Heart right ventricle (tissue), 16 donors: ENCODE data around the gene RELT. TPM values are rescaled to one million over a fixed set of nuclear protein-coding genes. Genes with fewer than 3 reads are reported as not detected.

Experiments
- ATAC-seq, 8 donors: fragments of 200-7000 bp; cut with Tn5 transposase; one replicate each; pipeline ENCODE4 v1.9.1; 2020; ENCODE audit warnings: mild to moderate bottlenecking in 8 of 8, moderate library complexity in 8 of 8, moderate number of reproducible peaks in 1 of 8
- DNase-seq, 2 donors: peaks; one replicate each; pipeline ENCODE4 v3.0.0-alpha.2; 2020
- H3K27ac ChIP-seq, 10 donors: fragments of 200-600 bp; sonication (generic) in 2 of 10; one replicate each; pipeline versions ENCODE4 v1.5.0 to v1.8.0; 2020 to 2022; ENCODE audit warnings: mild to moderate bottlenecking in 3 of 10
- H3K27me3 ChIP-seq, 7 donors: fragments of 200-600 bp; one replicate each; pipeline ENCODE4 v1.8.0; 2021 to 2022; ENCODE audit warnings: mild to moderate bottlenecking in 2 of 7
- H3K36me3 ChIP-seq, 9 donors: fragments of 200-600 bp; sonication (generic) in 1 of 9; one replicate each; pipeline versions ENCODE4 v1.5.0 to v1.8.0; 2020 to 2022; ENCODE audit warnings: mild to moderate bottlenecking in 2 of 9
- H3K4me1 ChIP-seq, 9 donors: fragments of 200-600 bp; sonication (generic) in 1 of 9; one replicate each; pipeline versions ENCODE4 v1.5.0 to v1.8.0; 2020 to 2022; ENCODE audit warnings: mild to moderate bottlenecking in 4 of 9
- H3K4me3 ChIP-seq, 10 donors: fragments of 200-600 bp; sonication (generic) in 2 of 10; one replicate each; pipeline versions ENCODE4 v1.5.0 to v1.8.0; 2020 to 2022; ENCODE audit warnings: mild to moderate bottlenecking in 7 of 10, moderate library complexity in 2 of 10
- H3K9me3 ChIP-seq, 11 donors: fragments of 200-600 bp in 10 of 11; sonication (generic) in 2 of 11; one replicate each; pipeline versions ENCODE4 v1.5.0 to v1.8.0; 2013 to 2022; ENCODE audit warnings: mild to moderate bottlenecking in 2 of 11, control low read depth in 1 of 11, moderate library complexity in 1 of 11
- CTCF ChIP-seq, 9 donors: fragments of 200-600 bp; sonication (generic) in 2 of 9; IDR thresholded peaks; one replicate each; pipeline versions ENCODE4 v1.5.0 to v1.8.0; 2021 to 2022; ENCODE audit warnings: antibody characterized with exemption in 9 of 9, mild to moderate bottlenecking in 5 of 9, moderate library complexity in 1 of 9
- WGBS, 2 donors: extraction: QIAGEN DNeasy Blood & Tissue Kit; methylation state at CpG; one replicate each; pipeline ENCODE4 v1.1.7; 2013; ENCODE audit warnings: inconsistent platforms in 1 of 2; 5-methylcytosine and 5-hydroxymethylcytosine counted together
- intact Hi-C, 10 donors: fragments of 100-400 bp; cut with DNase I; formaldehyde crosslinking; loops; one replicate each; pipeline versions ENCODE4 v1.11.1 to v1.14.2; 2022
- polyA plus RNA-seq, 2 donors: library from polyadenylated mRNA; stranded (reverse); fragments of 200-250 nt; gene quantifications; one replicate each; pipeline ENCODE4 v1.2.3, GENCODE V29; 2013
- total RNA-seq, 10 donors: library from RNA; stranded (reverse); fragmentation: NEBNext Ultra II Directional in 3 of 10; extraction: Animal tissue kit (Norgen Biotek cat#: 25700) in 3 of 10; gene quantifications; one replicate each; pipeline versions ENCODE4 v1.2.1 to v1.2.4, GENCODE V29; 2021 to 2023
- donor health status: Arrhythmogenic right ventricular cardiomyopathy.
- donor health status: ischemic (EF 13 %, LVEDD 7.1; RV severe dilation, severe dysfunction).
- donor health status: healthy with polysubstance abuse.
- donor health status: DM: no; HTN: yes; CAD: no.
- donor health status: DM: no; HTN: no; CAD: no.
- donor health status: ischemic (EF 25% LVEDD 6.9; RV normal size, moderate dysfunction).
- donor health status: ischemic (EF 25% LVEDD 5.7; RV mildly dilated, moderate dysfunction).
- donor health status: healthy.
- donor health status: DM: yes; HTN: yes; CAD: no.
- donor health status: Ischemic cardiomyopathy.
- donor health status: ischemic (EF 35%, LVEDD 5.7; RV mildly dilated, moderate dysfunction).
- donor health status: nonischemic (EF 11% LVEDD 7.7; RV severe dilation, severe dysfunction).
- donor health status: DM: yes; HTN: yes; CAD: no.
- donor health status: PGD.
- donor health status: ischemic (EF 29% LVEDD 5.4; RV normal size, mild dysfunction).
- donor health status: nonischemic (EF 23%, LVEDD 6.1; RV moderate dilation, normal function).

Gene RELT
- total and polyA plus RNA-seq, 12 donors: 1.0 to 9.2 (median 2.7) TPM

GRCh38 chr11:73384872-73385689 is 8.9 kb downstream of the RELT start:
- DNase-seq: peak; percentile 73 to 76
- Histone ChIP-seq H3K27me3 (no peaks in the 10 kb centered on the region), H3K4me1 (peaks cover 23 to 100% (median 77%) of the 10 kb centered on the region in 9 donors), H3K4me3 (no peak overlapping the region), H3K9me3 (no peaks in the 10 kb centered on the region), H3K36me3 (peaks cover 0 to 15% (median 0%) of the 10 kb centered on the region in 9 donors), H3K27ac (peak overlapping the region in 8 of 10 donors; percentile 12 to 99 (median 50))
- peak; percentile 12 to 74 (median 50) for ATAC-seq
- TF ChIP-seq CTCF (IDR thresholded peaks at IDR 0.05): no peak
- 67 to 69% methylated on average over 20 to 21 of the region's 21 CpGs for WGBS, 2 donors
- intact Hi-C loops: no loop called here

GRCh38 chr11:73386016-73386415 is 9.8 kb downstream of the RELT start:
- Histone ChIP-seq H3K36me3 (peaks cover 0 to 21% (median 0%) of the 10 kb centered on the region in 9 donors), H3K9me3 (no peaks in the 10 kb centered on the region), H3K4me3 (peak overlapping the region in 1 of 10 donors; percentile 36), H3K27ac (peak overlapping the region in 8 of 10 donors; percentile 12 to 99 (median 56)), H3K27me3 (no peaks in the 10 kb centered on the region), H3K4me1 (peaks cover 16 to 96% (median 68%) of the 10 kb centered on the region in 9 donors)
- peak in 5 of 8 donors; percentile 21 to 42 (median 31) for ATAC-seq
- TF ChIP-seq CTCF (IDR thresholded peaks at IDR 0.05): no peak
- 80 to 83% methylated on average over 8 of the region's 8 CpGs for WGBS, 2 donors
- intact Hi-C loops: no loop called here
- no peak for DNase-seq

GRCh38 chr11:73386546-73386945 is 10.3 kb downstream of the RELT start:
- peaks cover 14 to 91% (median 62%) of the 10 kb centered on the region in 9 donors for H3K4me1 ChIP-seq

More at GRCh38 chr11:73386546-73386945, 10.3 kb downstream of the RELT start:
- peaks cover 0 to 26% (median 0%) of the 10 kb centered on the region in 9 donors for H3K36me3 ChIP-seq
- no peak for TF ChIP-seq CTCF (IDR thresholded peaks at IDR 0.05)
- DNase-seq: no peak
- peak overlapping the region in 7 of 10 donors; percentile 1 to 99 (median 62) for H3K27ac ChIP-seq
- 95 to 98% methylated on average over 8 of the region's 8 CpGs for WGBS, 2 donors
- no peaks in the 10 kb centered on the region for H3K27me3 ChIP-seq
- ATAC-seq: no peak
- H3K9me3 ChIP-seq: no peaks in the 10 kb centered on the region
- intact Hi-C loops: no loop called here
- peak overlapping the region in 1 of 10 donors; percentile 36 for H3K4me3 ChIP-seq
